IMR-90 (cell line): ENCODE results near the gene MEGF10.

Source experiments
- CEBPB ChIP-seq: IDR thresholded peaks from 2 replicates; pipeline ENCODE4 v1.6.1; 2012; ENCODE audit warnings: low read depth, low read length, improper control_type of control experiment
- CTCF ChIP-seq: conservative IDR thresholded peaks from 2 replicates; pipeline ENCODE4 v1.5.1; 2012; ENCODE audit warnings: mild to moderate bottlenecking, low read depth, low read length, improper control_type of control experiment
- FOS ChIP-seq: fragments of 150-350 bp; IDR thresholded peaks from 2 replicates; pipeline ENCODE4 v1.6.1; 2016; ENCODE audit warnings: low read depth, low read length
- MAZ ChIP-seq: IDR thresholded peaks from 2 replicates; pipeline ENCODE4 v1.6.1; 2012; ENCODE audit warnings: low read depth, mild to moderate bottlenecking, low read length, improper control_type of control experiment, moderate library complexity, borderline replicate concordance
- MXI1 ChIP-seq: IDR thresholded peaks from 2 replicates; pipeline ENCODE4 v1.6.1; 2012; ENCODE audit warnings: low read depth, mild to moderate bottlenecking, low read length, moderate library complexity, borderline replicate concordance
- NFE2L2 ChIP-seq: fragments of 150-350 bp; IDR thresholded peaks from 2 replicates; pipeline ENCODE4 v1.6.1; 2016; ENCODE audit warnings: low read depth, mild to moderate bottlenecking, low read length
- POLR2A ChIP-seq: IDR thresholded peaks from 2 replicates; pipeline ENCODE4 v1.6.1; 2012; ENCODE audit warnings: mild to moderate bottlenecking, low read depth, low read length
- RAD21 ChIP-seq: IDR thresholded peaks from 2 replicates; pipeline ENCODE4 v1.6.1; 2012; ENCODE audit warnings: low read length, improper control_type of control experiment
- USF2 ChIP-seq: fragments of 150-350 bp; IDR thresholded peaks from 2 replicates; pipeline ENCODE4 v1.6.1; 2017; ENCODE audit warnings: mild to moderate bottlenecking, antibody characterized with exemption, low read length, low read depth

GRCh38 chr5:127440831-127441230 lies 150.2 kb downstream of the MEGF10 start:
- TF ChIP-seq CTCF (no peak), CEBPB (no peak), POLR2A (no peak), RAD21 (no peak), USF2 (no peak), NFE2L2 (no peak), MXI1 (no peak), FOS (no peak), MAZ (no peak)
